Measurements from ENCODE around the gene CFAP251.

CFAP251 gene

GRCh38 chr12:121933522-121934308 lies 15.3 kb downstream of the CFAP251 start:
- H3K27me3 ChIP-seq (ENCODE audit: control insufficient read depth, insufficient read depth, low read length), result no peaks in the 10 kb centered on the region
- no peaks in the 10 kb centered on the region for H3K9me3 ChIP-seq (ENCODE audit: control insufficient read depth, low read length)
- no peaks in the 10 kb centered on the region for H3K4me1 ChIP-seq (ENCODE audit: control insufficient read depth, insufficient read depth, low read length)
- no peak overlapping the region for H3K9ac ChIP-seq (ENCODE audit: low read length)
- no peak overlapping the region for H3K4me3 ChIP-seq (ENCODE audit: low read length)
- no peaks in the 10 kb centered on the region for H3K36me3 ChIP-seq (ENCODE audit: control insufficient read depth, insufficient read depth, low read length)

DNA sequence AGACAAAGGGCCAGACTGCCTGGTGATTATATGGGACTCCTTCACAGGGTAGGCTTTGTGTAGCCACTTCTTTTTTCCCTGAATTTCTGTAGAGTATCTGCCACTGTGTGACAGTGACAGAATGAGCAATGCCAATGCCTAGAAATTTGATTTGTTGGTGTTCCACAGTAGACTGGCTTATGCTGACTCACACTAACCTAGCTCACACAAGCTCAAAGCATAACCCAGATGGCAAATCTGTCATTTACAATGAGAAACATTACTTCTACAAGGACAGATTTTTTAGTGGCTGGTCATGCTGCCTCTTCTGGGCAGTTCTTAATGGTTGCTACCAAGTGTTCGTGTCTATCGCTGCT lies 15.9 kb downstream of the CFAP251 start:
- H3K36me3 ChIP-seq (ENCODE audit: control insufficient read depth, insufficient read depth, low read length), result no peaks in the 10 kb centered on the region
- no peaks in the 10 kb centered on the region for H3K4me1 ChIP-seq (ENCODE audit: control insufficient read depth, insufficient read depth, low read length)
- no peak overlapping the region for H3K4me3 ChIP-seq (ENCODE audit: low read length)

GRCh38 chr12:121937654-121938053 lies 19.3 kb downstream of the CFAP251 start:
- Histone ChIP-seq H3K9me3 (ENCODE audit: control insufficient read depth, low read length) (no peaks in the 10 kb centered on the region), H3K27me3 (ENCODE audit: control insufficient read depth, insufficient read depth, low read length) (no peaks in the 10 kb centered on the region), H3K4me3 (ENCODE audit: low read length) (no peak overlapping the region), H3K36me3 (ENCODE audit: control insufficient read depth, insufficient read depth, low read length) (no peaks in the 10 kb centered on the region), H3K9ac (ENCODE audit: low read length) (no peak overlapping the region), H3K4me1 (ENCODE audit: control insufficient read depth, insufficient read depth, low read length) (no peaks in the 10 kb centered on the region)

More for the DNA sequence above, 15.9 kb downstream of the CFAP251 start:
- Histone ChIP-seq H3K27me3 (ENCODE audit: control insufficient read depth, insufficient read depth, low read length) (no peaks in the 10 kb centered on the region), H3K9me3 (ENCODE audit: control insufficient read depth, low read length) (no peaks in the 10 kb centered on the region), H3K9ac (ENCODE audit: low read length) (no peak overlapping the region)

- Histone ChIP-seq H3K36me3 (ENCODE audit: control insufficient read depth, insufficient read depth, low read length) (no peaks in the 10 kb centered on the region), H3K9ac (ENCODE audit: low read length) (no peak overlapping the region), H3K4me1 (ENCODE audit: control insufficient read depth, insufficient read depth, low read length) (no peaks in the 10 kb centered on the region), H3K4me3 (ENCODE audit: low read length) (no peak overlapping the region), H3K9me3 (ENCODE audit: control insufficient read depth, low read length) (no peaks in the 10 kb centered on the region), H3K27me3 (ENCODE audit: control insufficient read depth, insufficient read depth, low read length) (no peaks in the 10 kb centered on the region)
Observed at GRCh38 chr12:121939186-121939585, 20.8 kb downstream of the CFAP251 start.

DNA sequence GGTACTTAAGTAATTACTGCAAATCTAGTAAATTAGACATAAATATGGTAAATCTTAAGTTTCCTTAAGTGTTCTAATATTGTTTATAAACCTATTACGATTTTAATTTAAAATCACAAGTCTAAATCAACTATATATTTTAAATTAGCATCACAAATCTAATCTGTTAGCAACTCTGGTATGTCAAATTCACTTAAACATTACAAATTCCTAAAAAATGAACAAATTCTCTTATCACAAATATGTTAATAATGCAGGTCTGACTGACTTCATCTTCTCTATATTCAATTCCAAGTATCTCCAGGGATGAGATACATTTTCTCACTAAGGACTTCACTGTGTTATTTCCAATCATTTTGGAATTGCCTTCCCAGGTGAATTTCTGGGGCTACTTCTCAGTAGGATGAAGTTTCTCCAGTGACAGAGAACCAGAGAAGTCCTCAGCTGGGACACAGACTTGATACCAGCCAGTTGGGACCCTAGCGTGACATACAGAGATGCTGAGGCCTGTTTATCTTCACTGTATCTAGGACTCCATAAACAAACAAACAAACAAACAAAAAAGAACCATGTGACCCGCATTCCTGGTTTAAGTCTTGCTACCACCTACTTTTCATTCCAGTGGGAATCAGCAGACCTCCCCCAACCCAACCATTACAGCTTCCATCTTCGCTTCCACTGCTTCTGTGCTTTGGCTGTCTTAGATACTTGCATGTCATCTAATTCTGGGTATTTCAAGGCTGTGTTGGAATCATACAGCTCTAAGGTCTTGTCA lies 21.8 kb downstream of the CFAP251 start:
- Histone ChIP-seq H3K27me3 (ENCODE audit: control insufficient read depth, insufficient read depth, low read length) (no peaks in the 10 kb centered on the region), H3K4me3 (ENCODE audit: low read length) (no peak overlapping the region), H3K9ac (ENCODE audit: low read length) (no peak overlapping the region), H3K4me1 (ENCODE audit: control insufficient read depth, insufficient read depth, low read length) (no peaks in the 10 kb centered on the region), H3K36me3 (ENCODE audit: control insufficient read depth, insufficient read depth, low read length) (no peaks in the 10 kb centered on the region), H3K9me3 (ENCODE audit: control insufficient read depth, low read length) (no peaks in the 10 kb centered on the region)

- Histone ChIP-seq H3K9me3 (ENCODE audit: control insufficient read depth, low read length) (no peaks in the 10 kb centered on the region), H3K4me1 (ENCODE audit: control insufficient read depth, insufficient read depth, low read length) (no peaks in the 10 kb centered on the region), H3K9ac (ENCODE audit: low read length) (no peak overlapping the region), H3K36me3 (ENCODE audit: control insufficient read depth, insufficient read depth, low read length) (no peaks in the 10 kb centered on the region), H3K27me3 (ENCODE audit: control insufficient read depth, insufficient read depth, low read length) (no peaks in the 10 kb centered on the region), H3K4me3 (ENCODE audit: low read length) (no peak overlapping the region)
Observed at GRCh38 chr12:121942145-121942718, 23.8 kb downstream of the CFAP251 start.

GRCh38 chr12:121943926-121944325 lies 25.5 kb downstream of the CFAP251 start:
- no peak overlapping the region for H3K9ac ChIP-seq (ENCODE audit: low read length)
- no peaks in the 10 kb centered on the region for H3K4me1 ChIP-seq (ENCODE audit: control insufficient read depth, insufficient read depth, low read length)
- no peak overlapping the region for H3K4me3 ChIP-seq (ENCODE audit: low read length)
- H3K36me3 ChIP-seq (ENCODE audit: control insufficient read depth, insufficient read depth, low read length), result no peaks in the 10 kb centered on the region
- no peaks in the 10 kb centered on the region for H3K27me3 ChIP-seq (ENCODE audit: control insufficient read depth, insufficient read depth, low read length)
- no peaks in the 10 kb centered on the region for H3K9me3 ChIP-seq (ENCODE audit: control insufficient read depth, low read length)

DNA sequence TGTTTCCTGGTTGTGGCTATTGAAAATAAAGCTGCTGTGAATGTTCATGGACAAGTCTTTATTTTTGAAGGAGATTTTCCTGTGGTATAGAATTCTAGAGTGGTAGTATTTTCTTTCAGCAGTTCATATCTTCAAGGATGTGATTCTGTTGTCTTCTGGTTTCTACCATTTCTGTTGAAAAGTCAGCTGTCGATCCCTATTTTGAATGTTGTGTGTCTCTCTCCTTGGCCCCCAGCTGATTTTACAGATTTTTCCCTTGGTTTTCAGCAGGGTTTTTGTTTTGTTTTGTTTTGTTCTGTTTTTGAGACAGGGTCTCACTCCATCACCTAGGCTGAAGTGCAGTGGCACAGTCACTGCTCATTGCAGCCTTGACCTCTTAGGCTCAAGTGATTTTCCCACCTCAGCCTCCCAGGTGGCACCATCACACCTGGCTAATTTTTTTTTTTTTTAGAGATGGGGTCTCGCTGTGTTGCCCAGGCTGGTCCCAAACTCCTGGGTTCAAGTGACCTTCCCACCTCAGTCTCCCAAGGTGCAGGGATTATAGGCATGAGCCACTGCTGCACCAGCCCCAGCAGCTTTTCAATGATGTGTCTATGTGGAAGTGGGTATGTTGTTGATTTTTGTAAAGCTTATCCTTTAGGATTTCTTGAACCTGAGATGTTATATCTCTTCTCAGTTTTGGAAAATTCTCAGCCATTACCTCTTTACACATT lies 28.1 kb downstream of the CFAP251 start:
- no peaks in the 10 kb centered on the region for H3K36me3 ChIP-seq (ENCODE audit: control insufficient read depth, insufficient read depth, low read length)

DNA sequence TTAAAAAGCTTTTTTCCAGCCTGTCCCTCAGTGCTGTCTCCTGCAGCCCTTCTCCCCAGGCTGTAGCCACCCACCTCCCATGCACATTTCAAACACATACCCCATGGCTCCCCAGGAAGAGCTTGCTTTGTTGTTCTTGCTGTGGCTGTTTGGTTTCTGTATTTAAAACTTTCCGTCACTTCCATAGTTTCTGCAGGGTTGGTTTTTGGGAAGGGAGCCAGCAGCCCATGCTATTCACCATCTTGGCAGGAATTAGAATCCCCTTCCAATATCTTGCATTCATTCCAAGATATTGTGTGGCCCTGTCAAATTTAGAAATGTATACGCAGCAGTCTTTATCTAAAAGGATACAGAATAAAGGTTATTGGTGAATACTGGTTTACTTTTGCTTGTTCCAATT lies 29.6 kb downstream of the CFAP251 start:
- Histone ChIP-seq H3K9ac (ENCODE audit: low read length) (no peak overlapping the region), H3K4me1 (ENCODE audit: control insufficient read depth, insufficient read depth, low read length) (no peaks in the 10 kb centered on the region), H3K4me3 (ENCODE audit: low read length) (no peak overlapping the region), H3K27me3 (ENCODE audit: control insufficient read depth, insufficient read depth, low read length) (no peaks in the 10 kb centered on the region), H3K9me3 (ENCODE audit: control insufficient read depth, low read length) (no peaks in the 10 kb centered on the region), H3K36me3 (ENCODE audit: control insufficient read depth, insufficient read depth, low read length) (no peaks in the 10 kb centered on the region)

More for the DNA sequence above, 28.1 kb downstream of the CFAP251 start:
- H3K4me1 ChIP-seq (ENCODE audit: control insufficient read depth, insufficient read depth, low read length), result no peaks in the 10 kb centered on the region
- no peaks in the 10 kb centered on the region for H3K9me3 ChIP-seq (ENCODE audit: control insufficient read depth, low read length)
- H3K27me3 ChIP-seq (ENCODE audit: control insufficient read depth, insufficient read depth, low read length), result no peaks in the 10 kb centered on the region
- no peak overlapping the region for H3K4me3 ChIP-seq (ENCODE audit: low read length)
- no peak overlapping the region for H3K9ac ChIP-seq (ENCODE audit: low read length)

- H3K4me3 ChIP-seq (ENCODE audit: low read length), result no peak overlapping the region
- H3K9ac ChIP-seq (ENCODE audit: low read length), result no peak overlapping the region
- no peaks in the 10 kb centered on the region for H3K27me3 ChIP-seq (ENCODE audit: control insufficient read depth, insufficient read depth, low read length)
- no peaks in the 10 kb centered on the region for H3K36me3 ChIP-seq (ENCODE audit: control insufficient read depth, insufficient read depth, low read length)
- H3K4me1 ChIP-seq (ENCODE audit: control insufficient read depth, insufficient read depth, low read length), result peaks cover 3% of the 10 kb centered on the region
- H3K9me3 ChIP-seq (ENCODE audit: control insufficient read depth, low read length), result no peaks in the 10 kb centered on the region
Observed at GRCh38 chr12:121949648-121950397, 31.4 kb downstream of the CFAP251 start.

- no peaks in the 10 kb centered on the region for H3K9me3 ChIP-seq (ENCODE audit: control insufficient read depth, low read length)
Observed at GRCh38 chr12:121953117-121953692, 34.8 kb downstream of the CFAP251 start.

More at GRCh38 chr12:121953117-121953692, 34.8 kb downstream of the CFAP251 start:
- Histone ChIP-seq H3K4me1 (ENCODE audit: control insufficient read depth, insufficient read depth, low read length) (peaks cover 3% of the 10 kb centered on the region), H3K9ac (ENCODE audit: low read length) (no peak overlapping the region), H3K36me3 (ENCODE audit: control insufficient read depth, insufficient read depth, low read length) (no peaks in the 10 kb centered on the region), H3K27me3 (ENCODE audit: control insufficient read depth, insufficient read depth, low read length) (no peaks in the 10 kb centered on the region), H3K4me3 (ENCODE audit: low read length) (no peak overlapping the region)
